GM12801 (cell line): ENCODE measurements around the gene METTL26.

Experiments used
- CTCF ChIP-seq: IDR thresholded peaks from one replicate; pipeline ENCODE4 v1.5.1; 2011; ENCODE audit warnings: control low read depth; ENCODE audit not compliant: insufficient read length; ENCODE audit errors: extremely low read depth

The METTL26 gene

GRCh38 chr16:680967-681745 is 45.1 kb upstream of the METTL26 start:
- no peak for TF ChIP-seq CTCF

GRCh38 chr16:680625-680945 is 44.5 kb upstream of the METTL26 start:
- no peak for TF ChIP-seq CTCF

GRCh38 chr16:679814-680624 is 43.9 kb upstream of the METTL26 start, which contains the start of gene STUB1:
Gene STUB1 (plus strand): TSS chr16:680410. CDS start chr16:680526, 116 bp downstream.
- no peak for TF ChIP-seq CTCF

GRCh38 chr16:678858-679813 is 43.0 kb upstream of the METTL26 start:
- no peak for TF ChIP-seq CTCF

- no peak for TF ChIP-seq CTCF
These were observed 42.2 kb upstream of the METTL26 start for GRCh38 chr16:678209-678857.

GRCh38 chr16:677316-678190 is 41.4 kb upstream of the METTL26 start:
- TF ChIP-seq CTCF: no peak
